Testis (tissue), 3 donors: ENCODE data around the gene POLD2. TPM values are rescaled to one million over a fixed set of nuclear protein-coding genes. Genes with fewer than 3 reads are reported as not detected.

Experiments used
- DNase-seq: peaks from one replicate; pipeline ENCODE4 v3.0.0-alpha.2; 2019
- H3K27ac ChIP-seq, 2 donors: fragments of 200-600 bp; sonication (generic); one replicate each; pipeline ENCODE4 v1.5.1; 2019
- H3K27me3 ChIP-seq: fragments of 200-600 bp; sonication (generic); one replicate; pipeline ENCODE4 v1.5.1; 2019
- H3K36me3 ChIP-seq: fragments of 200-600 bp; sonication (generic); one replicate; pipeline ENCODE4 v1.5.1; 2017; ENCODE audit warnings: low read depth; ENCODE audit errors: missing control alignments
- H3K4me1 ChIP-seq: fragments of 200-600 bp; sonication (generic); one replicate; pipeline ENCODE4 v1.5.1; 2019
- H3K4me3 ChIP-seq, 2 donors: fragments of 200-600 bp; sonication (generic); one replicate each; pipeline ENCODE4 v1.5.1; 2017 to 2019
- H3K9me3 ChIP-seq: fragments of 200-600 bp; sonication (generic); one replicate; pipeline ENCODE4 v1.5.1; 2017
- POLR2A ChIP-seq: fragments of 450-650 bp; IDR thresholded peaks from one replicate; pipeline ENCODE4 v1.6.1; 2017; ENCODE audit warnings: antibody characterized with exemption, mild to moderate bottlenecking, moderate library complexity
- WGBS, 2 donors: methylation state at CpG; one replicate each; pipeline ENCODE4 v1.1.5; 2018; 5-methylcytosine and 5-hydroxymethylcytosine counted together
- intact Hi-C: fragments of 100-400 bp; cut with DNase I; formaldehyde crosslinking; loops from one replicate; pipeline ENCODE4 v1.15.1; 2023; ENCODE audit warnings: low total_unique reads
- polyA plus RNA-seq: library from polyadenylated mRNA; stranded (reverse); fragments of 350-450 nt; fragmentation: Illumina TruSeq; extraction: RNeasy Lipid Tissue Mini Kit (QIAGEN cat#74804); gene quantifications from one replicate; pipeline ENCODE4 v1.2.3, GENCODE V29; 2014; ENCODE audit warnings: low read depth, low replicate concordance; ENCODE audit not compliant: insufficient read depth
- total RNA-seq, 2 donors: library from RNA; depleted of rRNA; stranded (reverse); fragments of >200 nt; gene quantifications; one replicate each; pipeline ENCODE4 v1.2.3, GENCODE V29; 2016
- TF ChIP-seq, protein P1 (sequence below), 3 experiments: fragments of 450-650 bp in 2 of 3; fragments of 200-600 bp in 1 of 3; sonication (generic) in 1 of 3; IDR thresholded peaks; one replicate each; pipeline ENCODE4 v1.5.1; 2016 to 2019; ENCODE audit warnings: antibody characterized with exemption in 3 of 3, mild to moderate bottlenecking in 2 of 3, moderate library complexity in 1 of 3

POLD2 gene
- total and polyA plus RNA-seq, 3 donors from 2014 or later, result 59.4 to 117 (median 61.9) TPM

- intact Hi-C loops, result no loop called here
- no peak for DNase-seq
- Histone ChIP-seq H3K9me3 (no peaks in the 10 kb centered on the region), H3K27me3 (no peaks in the 10 kb centered on the region), H3K36me3 (no peaks in the 10 kb centered on the region), H3K4me1 (peaks cover 5% of the 10 kb centered on the region), H3K4me3 (no peak overlapping the region), H3K27ac (no peak overlapping the region)
- no peak for TF ChIP-seq POLR2A
- 65 to 69% methylated on average over 6 of the region's 6 CpGs for WGBS, 2 donors
Observed at GRCh38 chr7:44144426-44144967, 21.1 kb upstream of the POLD2 start.

GRCh38 chr7:44143646-44144250 lies 20.4 kb upstream of the POLD2 start:
- Histone ChIP-seq H3K27ac (no peak overlapping the region), H3K4me1 (peaks cover 5% of the 10 kb centered on the region), H3K9me3 (no peaks in the 10 kb centered on the region), H3K4me3 (no peak overlapping the region), H3K36me3 (no peaks in the 10 kb centered on the region), H3K27me3 (no peaks in the 10 kb centered on the region)
- WGBS, 2 donors, result 84% methylated on average over 6 of the region's 6 CpGs
- DNase-seq, result no peak
- intact Hi-C loops, result no loop called here
- TF ChIP-seq, protein P1, sequence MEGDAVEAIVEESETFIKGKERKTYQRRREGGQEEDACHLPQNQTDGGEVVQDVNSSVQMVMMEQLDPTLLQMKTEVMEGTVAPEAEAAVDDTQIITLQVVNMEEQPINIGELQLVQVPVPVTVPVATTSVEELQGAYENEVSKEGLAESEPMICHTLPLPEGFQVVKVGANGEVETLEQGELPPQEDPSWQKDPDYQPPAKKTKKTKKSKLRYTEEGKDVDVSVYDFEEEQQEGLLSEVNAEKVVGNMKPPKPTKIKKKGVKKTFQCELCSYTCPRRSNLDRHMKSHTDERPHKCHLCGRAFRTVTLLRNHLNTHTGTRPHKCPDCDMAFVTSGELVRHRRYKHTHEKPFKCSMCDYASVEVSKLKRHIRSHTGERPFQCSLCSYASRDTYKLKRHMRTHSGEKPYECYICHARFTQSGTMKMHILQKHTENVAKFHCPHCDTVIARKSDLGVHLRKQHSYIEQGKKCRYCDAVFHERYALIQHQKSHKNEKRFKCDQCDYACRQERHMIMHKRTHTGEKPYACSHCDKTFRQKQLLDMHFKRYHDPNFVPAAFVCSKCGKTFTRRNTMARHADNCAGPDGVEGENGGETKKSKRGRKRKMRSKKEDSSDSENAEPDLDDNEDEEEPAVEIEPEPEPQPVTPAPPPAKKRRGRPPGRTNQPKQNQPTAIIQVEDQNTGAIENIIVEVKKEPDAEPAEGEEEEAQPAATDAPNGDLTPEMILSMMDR (IDR thresholded peaks at IDR 0.05), result no peak
- no peak for TF ChIP-seq POLR2A

- intact Hi-C loops, result no loop called here
- H3K4me3 ChIP-seq, result no peak overlapping the region
- no peak for DNase-seq
- H3K27me3 ChIP-seq, result no peaks in the 10 kb centered on the region
- TF ChIP-seq, protein P1 (IDR thresholded peaks at IDR 0.05), result no peak
- TF ChIP-seq POLR2A, result no peak
- 83 to 95% methylated on average over 1 to 4 of the region's 4 CpGs for WGBS, 2 donors
- no peak overlapping the region for H3K27ac ChIP-seq
- H3K9me3 ChIP-seq, result no peaks in the 10 kb centered on the region
- no peaks in the 10 kb centered on the region for H3K36me3 ChIP-seq
- H3K4me1 ChIP-seq, result peaks cover 5% of the 10 kb centered on the region
Observed at GRCh38 chr7:44142028-44142427, 18.7 kb upstream of the POLD2 start.

- intact Hi-C loops, result no loop called here
- H3K36me3 ChIP-seq, result no peaks in the 10 kb centered on the region
- H3K27me3 ChIP-seq, result no peaks in the 10 kb centered on the region
- no peak within 1 kb of the TSS for H3K4me3 ChIP-seq
- 74 to 79% methylated on average over 4 to 6 of the region's 6 CpGs for WGBS, 2 donors
- peaks cover 1% of the 10 kb centered on the region for H3K4me1 ChIP-seq
- no peaks in the 10 kb centered on the region for H3K9me3 ChIP-seq
- TF ChIP-seq, protein P1 (IDR thresholded peaks at IDR 0.05), result no peak
- no peak for TF ChIP-seq POLR2A
- no peak for DNase-seq
- no peak within 1 kb of the TSS for H3K27ac ChIP-seq
Observed at GRCh38 chr7:44141221-44141850, 18.0 kb upstream of the POLD2 start, which contains the start of gene MYL7. Gene MYL7 (minus strand): TSS chr7:44141332. CDS start chr7:44141305, 27 bp downstream.

- H3K9me3 ChIP-seq, result no peaks in the 10 kb centered on the region
- H3K4me3 ChIP-seq, result no peak overlapping the region
- no peaks in the 10 kb centered on the region for H3K36me3 ChIP-seq
- DNase-seq, result no peak
- H3K27ac ChIP-seq, result no peak overlapping the region
- H3K4me1 ChIP-seq, result no peaks in the 10 kb centered on the region
- H3K27me3 ChIP-seq, result no peaks in the 10 kb centered on the region
- TF ChIP-seq POLR2A, result no peak
- TF ChIP-seq, protein P1 (IDR thresholded peaks at IDR 0.05), result no peak
- WGBS, 2 donors, result 91 to 96% methylated on average over 7 to 10 of the region's 10 CpGs
- intact Hi-C loops, result no loop called here
Observed at GRCh38 chr7:44140341-44140740, 17.0 kb upstream of the POLD2 start.
